Measurements from ENCODE around the gene CCL13.

CCL13 gene

DNA sequence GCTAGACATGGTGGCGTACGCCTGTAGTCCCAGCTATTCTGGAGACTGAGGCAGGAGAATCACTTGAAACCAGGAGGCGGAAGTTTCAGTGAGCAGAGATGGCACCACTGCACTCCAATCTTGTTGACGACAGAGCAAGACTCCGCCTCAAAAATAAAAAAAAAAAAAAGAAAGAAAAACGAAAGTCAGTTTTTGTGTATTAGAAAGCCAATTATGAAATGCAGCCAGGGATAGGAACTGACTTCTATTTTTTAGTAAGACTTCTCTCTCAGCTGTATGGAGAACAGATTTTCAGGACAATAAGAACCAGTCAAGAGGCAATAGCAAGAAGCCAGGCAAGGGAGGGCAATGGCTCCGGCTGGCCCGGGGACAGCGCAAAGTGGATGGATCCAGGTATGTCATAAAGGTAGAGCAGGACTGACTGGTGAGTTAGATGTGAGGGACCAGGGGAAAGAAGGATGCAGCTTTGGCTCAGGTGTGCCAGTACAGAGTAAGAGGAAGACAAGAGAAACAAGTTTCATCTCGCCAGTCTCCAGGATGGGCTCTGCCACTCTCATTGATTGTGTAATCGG lies 19.2 kb downstream of the CCL13 start:
- no peak for DNase-seq (ENCODE audit: low spot score)
- TF ChIP-seq, protein P1, sequence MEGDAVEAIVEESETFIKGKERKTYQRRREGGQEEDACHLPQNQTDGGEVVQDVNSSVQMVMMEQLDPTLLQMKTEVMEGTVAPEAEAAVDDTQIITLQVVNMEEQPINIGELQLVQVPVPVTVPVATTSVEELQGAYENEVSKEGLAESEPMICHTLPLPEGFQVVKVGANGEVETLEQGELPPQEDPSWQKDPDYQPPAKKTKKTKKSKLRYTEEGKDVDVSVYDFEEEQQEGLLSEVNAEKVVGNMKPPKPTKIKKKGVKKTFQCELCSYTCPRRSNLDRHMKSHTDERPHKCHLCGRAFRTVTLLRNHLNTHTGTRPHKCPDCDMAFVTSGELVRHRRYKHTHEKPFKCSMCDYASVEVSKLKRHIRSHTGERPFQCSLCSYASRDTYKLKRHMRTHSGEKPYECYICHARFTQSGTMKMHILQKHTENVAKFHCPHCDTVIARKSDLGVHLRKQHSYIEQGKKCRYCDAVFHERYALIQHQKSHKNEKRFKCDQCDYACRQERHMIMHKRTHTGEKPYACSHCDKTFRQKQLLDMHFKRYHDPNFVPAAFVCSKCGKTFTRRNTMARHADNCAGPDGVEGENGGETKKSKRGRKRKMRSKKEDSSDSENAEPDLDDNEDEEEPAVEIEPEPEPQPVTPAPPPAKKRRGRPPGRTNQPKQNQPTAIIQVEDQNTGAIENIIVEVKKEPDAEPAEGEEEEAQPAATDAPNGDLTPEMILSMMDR (IDR thresholded peaks at IDR 0.05; ENCODE audit: extremely low read depth, missing control alignments): no peak

DNA sequence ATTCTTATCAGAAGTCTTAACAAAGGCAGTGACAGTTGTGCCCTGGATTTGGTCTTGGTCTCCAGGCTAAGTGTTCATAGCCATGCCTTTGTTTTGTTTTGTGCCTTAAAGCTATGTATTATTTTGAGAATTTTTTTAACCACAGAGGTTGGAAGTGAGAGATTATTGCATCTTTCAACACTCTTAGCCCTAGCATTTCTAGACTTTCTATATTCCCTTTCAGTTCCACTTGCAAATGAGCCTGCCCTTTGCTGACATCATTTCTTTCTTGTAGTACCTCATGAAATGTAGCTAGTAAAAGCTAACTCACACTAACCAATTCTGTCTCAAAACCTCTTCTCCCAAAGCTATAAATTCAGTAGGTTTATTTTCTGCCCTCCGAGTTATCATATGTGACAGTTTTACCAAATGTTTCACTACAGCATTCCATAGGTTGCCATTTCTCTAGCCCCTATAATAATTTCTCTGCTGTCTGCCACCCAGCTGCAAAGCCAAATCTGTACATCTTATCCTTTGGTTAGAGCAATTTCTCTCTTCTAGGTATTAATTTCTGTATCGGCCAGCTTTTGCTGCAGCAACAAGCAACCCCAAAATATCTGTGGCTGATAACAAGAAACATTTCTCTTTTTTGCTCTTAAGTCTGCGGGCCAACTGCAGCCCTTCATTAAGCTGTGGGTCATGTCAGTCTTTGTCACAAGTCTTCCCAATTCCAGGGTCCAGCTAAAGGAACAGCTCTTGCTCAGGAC lies 21.0 kb downstream of the CCL13 start:
- DNase-seq (ENCODE audit: low spot score): no peak
- TF ChIP-seq, protein P1 (IDR thresholded peaks at IDR 0.05; ENCODE audit: extremely low read depth, missing control alignments): no peak

DNA sequence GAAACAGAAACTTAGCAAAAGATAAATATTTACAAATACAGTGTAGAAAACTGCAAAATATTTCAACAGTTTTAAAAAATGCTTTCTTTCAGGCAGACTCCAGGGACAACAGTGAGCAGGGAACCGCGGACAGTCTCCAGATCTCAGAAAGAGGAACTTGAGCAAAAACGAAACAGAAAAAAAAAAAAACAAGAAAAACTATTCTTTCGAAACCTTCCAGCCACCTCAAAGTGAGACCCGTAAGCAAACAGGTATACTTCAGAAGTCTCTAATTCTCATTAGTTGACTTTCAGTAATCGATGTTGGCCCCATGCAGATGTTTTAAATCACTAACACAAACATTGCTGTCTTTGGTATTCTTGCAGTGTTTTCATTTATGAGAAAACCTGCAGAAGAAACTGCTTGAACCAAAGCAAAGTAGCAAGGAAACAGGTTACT lies 22.4 kb downstream of the CCL13 start:
- TF ChIP-seq, protein P1 (IDR thresholded peaks at IDR 0.05; ENCODE audit: extremely low read depth, missing control alignments): no peak
- peak; percentile 73 for DNase-seq (ENCODE audit: low spot score)

DNA sequence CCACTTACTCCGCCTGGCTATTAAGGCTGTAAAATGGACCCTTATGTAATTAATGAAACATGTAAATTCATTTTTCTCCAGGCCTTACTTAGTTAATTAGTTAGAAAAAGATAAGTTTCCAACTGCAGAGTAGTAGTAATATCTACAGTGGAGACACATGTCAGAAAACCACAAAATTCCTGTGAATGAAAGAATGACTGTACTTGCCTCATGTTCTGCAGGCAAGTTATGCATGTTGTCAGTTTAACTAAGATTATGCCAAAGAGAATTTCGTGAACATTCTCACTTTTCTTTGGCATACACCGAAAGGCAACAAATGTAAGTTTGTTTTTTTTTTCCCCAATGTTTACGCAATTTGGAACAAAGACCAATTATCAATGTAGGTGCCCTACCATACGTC lies 23.6 kb downstream of the CCL13 start:
- DNase-seq (ENCODE audit: low spot score): no peak
- TF ChIP-seq, protein P1 (IDR thresholded peaks at IDR 0.05; ENCODE audit: extremely low read depth, missing control alignments): no peak

DNA sequence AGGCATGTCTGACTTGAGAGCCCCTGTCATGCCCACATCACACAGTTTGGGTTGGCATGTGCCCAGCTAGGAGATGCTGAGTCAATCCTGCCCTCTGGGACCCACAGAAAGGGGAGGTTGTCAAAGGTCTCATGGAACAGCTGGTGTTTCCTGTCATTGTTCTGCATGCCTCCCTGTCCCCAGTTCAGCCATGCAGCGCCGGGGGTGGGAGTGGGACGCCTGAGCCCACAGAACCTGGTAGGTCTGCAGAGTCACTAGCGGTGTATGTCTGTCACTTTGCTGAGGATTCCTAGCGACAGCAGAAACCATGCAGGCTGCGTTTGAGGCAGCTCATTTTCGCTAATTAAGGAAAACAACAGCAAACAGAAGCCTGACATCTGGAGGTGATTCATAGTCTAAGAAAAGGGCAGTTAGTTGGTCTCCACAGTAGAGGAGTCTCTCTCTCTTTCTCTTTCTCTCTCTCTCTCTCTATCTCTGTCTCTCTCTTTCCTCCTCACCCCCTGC lies 26.4 kb downstream of the CCL13 start:
- DNase-seq (ENCODE audit: low spot score): no peak
- TF ChIP-seq, protein P1 (IDR thresholded peaks at IDR 0.05; ENCODE audit: extremely low read depth, missing control alignments): no peak

DNA sequence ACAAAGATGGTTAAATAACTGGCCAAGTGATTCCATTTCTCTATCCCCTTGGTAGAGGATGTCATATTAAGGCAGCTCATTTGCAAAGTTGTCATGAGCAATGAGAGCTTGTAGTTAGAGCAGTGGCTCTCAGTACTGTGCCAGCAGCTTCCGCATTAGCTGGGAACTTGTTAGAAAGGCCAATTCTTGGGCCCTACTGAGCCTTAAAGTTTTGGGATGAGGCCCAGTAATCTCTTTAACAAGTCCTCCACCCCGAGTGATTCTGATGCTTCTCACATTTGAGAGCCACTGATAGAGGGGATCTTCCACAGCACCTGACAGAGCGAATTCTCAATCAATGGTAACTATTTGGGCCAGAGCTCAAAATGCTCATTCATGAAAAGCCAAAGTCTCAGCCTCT lies 26.9 kb downstream of the CCL13 start:
- TF ChIP-seq, protein P1 (IDR thresholded peaks at IDR 0.05; ENCODE audit: extremely low read depth, missing control alignments): no peak
- no peak for DNase-seq (ENCODE audit: low spot score)

DNA sequence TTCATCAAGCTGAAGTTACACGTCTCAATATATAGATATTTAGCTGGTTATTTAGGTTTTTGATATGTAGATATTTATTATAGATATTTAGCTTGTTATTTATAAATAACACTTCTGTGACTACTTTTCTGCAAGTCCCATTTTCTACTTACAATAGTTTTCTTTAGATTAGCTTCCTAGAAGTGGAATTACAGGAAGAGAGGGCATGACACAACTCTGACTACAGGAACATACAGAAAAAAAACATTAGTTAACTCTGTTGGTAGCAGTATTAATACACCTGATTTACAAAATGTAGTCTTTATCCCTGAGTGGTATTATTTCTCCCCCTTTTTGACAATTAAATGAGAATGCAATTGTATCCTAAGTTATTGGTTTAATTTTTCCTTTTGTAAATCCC lies 28.0 kb downstream of the CCL13 start:
- TF ChIP-seq, protein P1 (IDR thresholded peaks at IDR 0.05; ENCODE audit: extremely low read depth, missing control alignments): no peak
- DNase-seq (ENCODE audit: low spot score): no peak

Measured in GM20000 (cell line).